Measurements from ENCODE around the gene ZFP64.

Gene ZFP64

DNA sequence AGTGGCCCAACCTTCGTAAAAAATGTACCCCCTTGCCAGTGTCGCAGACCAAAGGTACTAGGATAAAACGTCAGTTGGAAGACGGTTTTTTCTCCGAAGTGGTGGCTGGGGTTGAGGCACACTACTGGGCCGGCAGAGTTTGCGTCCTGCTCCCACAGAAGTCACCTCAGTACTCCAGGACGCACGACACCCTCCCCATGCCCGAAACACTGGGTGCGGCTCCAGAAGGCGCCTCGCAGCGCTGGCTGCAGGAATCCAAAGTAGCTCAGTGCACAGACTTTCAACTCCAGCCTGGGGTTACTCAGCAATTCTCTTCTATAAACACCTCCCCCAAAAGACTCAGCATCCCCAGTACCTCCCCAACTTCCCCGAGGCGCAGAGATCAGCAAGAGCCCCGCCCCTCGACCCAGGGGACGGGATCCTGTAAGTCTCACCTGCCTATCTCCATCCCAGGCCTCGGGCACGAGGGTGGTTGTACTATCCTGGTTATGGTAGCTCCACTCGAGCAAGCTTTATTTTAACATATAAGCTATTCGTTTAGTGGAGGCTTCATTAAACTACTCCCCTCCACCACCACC is 88.2 kb downstream of the ZFP64 start:
- DNase-seq, result no peak

DNA sequence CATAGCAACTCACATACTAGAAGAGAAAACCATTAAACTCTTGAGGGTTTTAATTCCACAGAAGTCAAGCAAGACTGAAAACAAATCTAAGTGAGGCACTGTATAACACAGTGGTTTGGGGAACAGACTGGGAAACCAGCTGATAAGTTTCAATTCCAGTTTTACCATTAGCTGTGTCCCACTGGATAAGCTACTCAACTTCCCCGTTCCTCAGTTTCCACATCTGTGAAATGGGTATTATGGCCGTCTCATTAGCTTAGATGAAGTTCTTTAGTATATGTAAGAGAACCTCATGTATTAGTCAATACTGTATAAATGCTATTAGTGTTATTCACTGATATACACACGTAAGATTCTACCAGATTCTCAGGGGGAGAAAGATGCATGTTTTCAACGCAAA is 89.0 kb downstream of the ZFP64 start:
- DNase-seq, result no peak

DNA sequence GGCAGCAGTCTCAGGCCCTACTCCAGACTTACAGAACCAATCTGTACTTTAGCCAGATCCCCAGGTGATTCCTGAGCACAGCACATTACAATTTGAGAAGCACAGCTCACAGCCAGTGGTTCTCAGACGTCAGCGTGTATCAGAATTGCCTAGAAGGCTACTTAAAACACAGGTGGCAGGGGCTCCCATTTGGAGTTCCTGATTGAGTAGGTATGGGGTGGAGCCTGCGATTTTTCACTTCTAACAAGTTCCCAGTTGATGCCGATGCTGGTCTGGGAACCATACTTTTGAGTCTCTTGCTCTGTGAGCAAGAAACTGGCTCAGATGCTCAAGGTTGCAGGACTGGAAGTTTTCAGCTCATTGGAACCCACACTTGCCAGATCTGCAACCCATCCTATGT is 89.5 kb downstream of the ZFP64 start:
- no peak for DNase-seq
